PC-3 (cell line): Measurements from ENCODE around the gene PLA2G2C. TPM values are rescaled to one million over a fixed set of nuclear protein-coding genes. Genes with fewer than 3 reads are reported as not detected.

ENCODE experiments used
- ATAC-seq: fragments of 200-7000 bp; cut with Tn5 transposase; 2 replicates; pipeline ENCODE4 v1.9.1; 2020; ENCODE audit warnings: mild to moderate bottlenecking, moderate library complexity
- Bru-seq: library from RNA; stranded (reverse); fragments of 400-500 nt; gene quantifications from one replicate; lab custom pipeline; 2021; lab: Mats Ljungman, UMichigan
- BruChase-seq, 2 experiments: library from RNA; stranded (reverse); fragments of 400-500 nt; gene quantifications; one replicate each; lab custom pipeline; 2021; lab: Mats Ljungman, UMichigan
- BruUV-seq: library from RNA; stranded (reverse); fragments of 400-500 nt; replicated peaks from 2 replicates; lab custom pipeline; 2021; lab: Mats Ljungman, UMichigan
- CTCF ChIA-PET: fragments of 300-600 bp; sonication (Branson Sonifier 250); formaldehyde crosslinking; loops from one replicate; lab custom pipeline; 2022; ENCODE audit warnings: antibody characterized with exemption; lab: Charles Lee
- POLR2A ChIA-PET: fragments of 300-600 bp; sonication (Branson Sonifier 250); formaldehyde crosslinking; loops from one replicate; lab custom pipeline; 2022; ENCODE audit warnings: antibody characterized with exemption; ENCODE audit not compliant: unreplicated experiment; lab: Charles Lee
- DNase-seq: peaks from one replicate; pipeline ENCODE4 v3.0.0-alpha.2; 2015
- H2AFZ ChIP-seq: fragments of 300-600 bp; sonication (generic); 2 replicates; pipeline ENCODE4 v1.6.0; 2016; ENCODE audit warnings: antibody characterized with exemption, low read length
- H3F3A ChIP-seq: fragments of 300-600 bp; sonication (generic); one replicate; pipeline ENCODE4 v1.6.0; 2017; ENCODE audit warnings: antibody characterized with exemption, low read length, control low read depth, mild to moderate bottlenecking; ENCODE audit not compliant: unreplicated experiment
- H3K27ac ChIP-seq: fragments of 300-600 bp; sonication (generic); 2 replicates; pipeline ENCODE4 v1.5.1; 2016; ENCODE audit warnings: mild to moderate bottlenecking, low read length
- H3K27me3 ChIP-seq: fragments of 300-600 bp; sonication (generic); 2 replicates; pipeline ENCODE4 v1.6.1; 2016; ENCODE audit warnings: low read length, mixed read lengths
- H3K36me3 ChIP-seq: fragments of 300-600 bp; sonication (generic); 2 replicates; pipeline ENCODE4 v1.6.1; 2016; ENCODE audit warnings: low read depth, mixed run types, low read length, mixed read lengths
- H3K4me1 ChIP-seq: fragments of 300-600 bp; sonication (generic); 2 replicates; pipeline ENCODE4 v1.5.1; 2016; ENCODE audit warnings: low read length; ENCODE audit not compliant: insufficient read depth
- H3K4me2 ChIP-seq: fragments of 300-600 bp; sonication (generic); 2 replicates; pipeline ENCODE4 v1.6.0; 2016; ENCODE audit warnings: low read length
- H3K4me3 ChIP-seq: fragments of 300-600 bp; sonication (generic); 2 replicates; pipeline ENCODE4 v1.5.1; 2016; ENCODE audit warnings: mild to moderate bottlenecking, low read length, mixed read lengths
- H3K79me2 ChIP-seq: fragments of 300-600 bp; sonication (generic); 2 replicates; pipeline ENCODE4 v1.6.1; 2017; ENCODE audit warnings: low read length, mixed read lengths
- H3K9ac ChIP-seq: fragments of 300-600 bp; sonication (generic); 2 replicates; pipeline ENCODE4 v1.6.0; 2016; ENCODE audit warnings: mild to moderate bottlenecking, low read length
- H3K9me2 ChIP-seq: fragments of 300-600 bp; sonication (generic); replicated peaks from 2 replicates; pipeline ENCODE4 v1.6.1; 2016; ENCODE audit warnings: mixed run types, low read length, mixed read lengths
- H3K9me3 ChIP-seq: fragments of 300-600 bp; sonication (generic); 2 replicates; pipeline ENCODE4 v1.6.1; 2016; ENCODE audit warnings: low read length, mixed read lengths
- H4K20me1 ChIP-seq: fragments of 300-600 bp; sonication (generic); 2 replicates; pipeline ENCODE4 v1.6.1; 2016; ENCODE audit warnings: low read length, mixed read lengths
- CTCF ChIP-seq: fragments of 300-600 bp; sonication (generic); conservative IDR thresholded peaks from 2 replicates; pipeline ENCODE4 v1.5.1; 2017; ENCODE audit warnings: antibody characterized with exemption, low read depth, mild to moderate bottlenecking, low read length
- EZH2 ChIP-seq: fragments of 300-600 bp; sonication (generic); IDR thresholded peaks from one replicate; pipeline ENCODE4 v1.6.1; 2017; ENCODE audit warnings: antibody characterized with exemption, mild to moderate bottlenecking, low read length; ENCODE audit not compliant: unreplicated experiment
- EZH2phosphoT487 ChIP-seq: fragments of 300-600 bp; sonication (generic); IDR thresholded peaks from 2 replicates; pipeline ENCODE4 v1.6.1; 2018; ENCODE audit warnings: mild to moderate bottlenecking, antibody characterized with exemption, low read length, borderline replicate concordance
- intact Hi-C: fragments of 100-400 bp; cut with micrococcal nuclease; formaldehyde crosslinking; loops from 2 replicates; pipeline ENCODE4 v1.9.0; 2023
- long read RNA-seq: library from polyadenylated mRNA; unstranded; transcript quantifications from one replicate; pipeline ENCODE4 v2.0.0, GENCODE V29; 2021; ENCODE audit not compliant: unreplicated experiment
- total RNA-seq: library from RNA; depleted of rRNA; stranded (reverse); fragments of >200 nt; gene quantifications from 2 replicates; pipeline ENCODE4 v1.2.3, GENCODE V29; 2014; rRNA removed

Gene PLA2G2C
- total RNA-seq (0.12 TPM in 1 of 2 replicates, not detected in the other), Bru-seq, nascent RNA (percentile 23 among the genes with signal in this experiment), BruChase-seq, experiment 1, labeled RNA remaining after a 6-hour chase (percentile 29 among the genes with signal in this experiment), BruChase-seq, experiment 2, labeled RNA remaining after a 2-hour chase (percentile 38 among the genes with signal in this experiment)
- long read RNA-seq = 0 reads

GRCh38 chr1:20185834-20186782 lies at the start of gene PLA2G2C, which contains the start of gene UBXN10:
Gene PLA2G2C, minus strand, starts transcription at chr1:20186518. Its CDS starts 9,155 bp downstream, at chr1:20177363.
Gene UBXN10, plus strand, starts transcription at chr1:20186096. Its CDS starts 4,466 bp downstream, at chr1:20190562.
- POLR2A ChIA-PET = no interaction called here
- intact Hi-C loops = no loop called here

GRCh38 chr1:20234788-20235535 lies 48.6 kb upstream of the PLA2G2C start:
- Histone ChIP-seq H3K9ac (no peak overlapping the region), H3K27ac (0 out of 2 replicates have a peak overlapping the region, but pooled peaks have one; percentile 7), H3K36me3 (no peaks in the 10 kb centered on the region), H3K4me1 (peaks cover 41% of the 10 kb centered on the region), H4K20me1 (no peaks in the 10 kb centered on the region), H3K4me3 (no peak overlapping the region), H3K9me2 (no peaks in the 10 kb centered on the region), H3K27me3 (no peaks in the 10 kb centered on the region), H3K9me3 (no peaks in the 10 kb centered on the region), H3F3A (no peaks in the 10 kb centered on the region), H2AFZ (no peak overlapping the region), H3K79me2 (no peaks in the 10 kb centered on the region), H3K4me2 (0 out of 2 replicates have a peak overlapping the region, but pooled peaks have one; percentile 10)
- no peak for TF ChIP-seq CTCF
- TF ChIP-seq EZH2 = no peak
- TF ChIP-seq EZH2phosphoT487 = no peak
- POLR2A ChIA-PET = no interaction called here
- no peak for ATAC-seq
- CTCF ChIA-PET = interaction anchor here (0.5 to 0.7 kb wide), 3 partner anchors 15 to 258 kb away, joined by 3 to 4 read pairs (median 3); no protein-coding TSS in a partner anchor
- intact Hi-C loops = no loop called here
- peak; percentile 51 for DNase-seq
- BruUV-seq = no TSS peak

More at GRCh38 chr1:20185834-20186782, at the start of gene PLA2G2C, which contains the start of gene UBXN10:
- H3K9me2 ChIP-seq = no peaks in the 10 kb centered on the region
- no peaks in the 10 kb centered on the region for H4K20me1 ChIP-seq
- no peak within 1 kb of the TSS for H3K9ac ChIP-seq
- H3K4me2 ChIP-seq = no peak within 1 kb of the TSS
- BruUV-seq = no TSS peak
- no peak within 1 kb of the TSS for H3K27ac ChIP-seq
- DNase-seq (no peak), ATAC-seq (no peak)
- peaks cover 21% of the 10 kb centered on the region for H3K4me1 ChIP-seq
- no peak within 1 kb of the TSS for H3K4me3 ChIP-seq
- no peaks in the 10 kb centered on the region for H3K9me3 ChIP-seq
- H2AFZ ChIP-seq = no peak within 1 kb of the TSS
- H3K27me3 ChIP-seq = no peaks in the 10 kb centered on the region
- CTCF ChIA-PET = no interaction called here
- TF ChIP-seq EZH2 (no peak), EZH2phosphoT487 (no peak), CTCF (no peak)
- no peaks in the 10 kb centered on the region for H3F3A ChIP-seq
- H3K79me2 ChIP-seq = no peaks in the 10 kb centered on the region
- no peaks in the 10 kb centered on the region for H3K36me3 ChIP-seq
